ENCODE data around the gene MAN1C1. TPM values are rescaled to one million over a fixed set of nuclear protein-coding genes. Genes with fewer than 3 reads are reported as not detected.

The MAN1C1 gene
- total and polyA plus RNA-seq, 2 donors (not counting 1 experiment from before 2014, with no cell fraction given) = 0.31 to 0.89 TPM

GRCh38 chr1:25713961-25714360, 97.4 kb downstream of the MAN1C1 start:
- POLR2A ChIA-PET = no interaction called here

More at GRCh38 chr1:25713961-25714360, 97.4 kb downstream of the MAN1C1 start:
- no peaks in the 10 kb centered on the region for H3K9me3 ChIP-seq (ENCODE audit: control extremely low read depth in 1 of 3, control insufficient read depth in 2 of 3, insufficient read depth in 1 of 3, low read length in 2 of 3)
- H3K36me3 ChIP-seq (replicated peaks in 1 of 2; ENCODE audit: control extremely low read depth in 1 of 2, control insufficient read depth in 1 of 2, extremely low read depth in 1 of 2, insufficient read depth in 2 of 2, low read length in 1 of 2) = no peaks in the 10 kb centered on the region
- H3K4me3 ChIP-seq (ENCODE audit: control extremely low read depth in 1 of 5, extremely low read depth in 1 of 5, insufficient read depth in 1 of 5, low read depth in 2 of 5, low read length in 4 of 5) = no peak overlapping the region
- H3K79me2 ChIP-seq (ENCODE audit: control insufficient read depth, insufficient read depth, low read length) = no peaks in the 10 kb centered on the region
- H3K9ac ChIP-seq (ENCODE audit: low read length) = no peak overlapping the region
- ATAC-seq (ENCODE audit: low read depth) (no peak), DNase-seq (no peak)
- CTCF ChIA-PET = interaction anchor here (1.2 to 1.5 kb wide), 2 partner anchors 74 to 97 kb away, joined by 3 to 4 read pairs; no protein-coding TSS in a partner anchor
- peaks cover 9% of the 10 kb centered on the region for H3K4me1 Mint-ChIP-seq
- H3K27ac Mint-ChIP-seq = no peak overlapping the region
- no peak overlapping the region for H3K27ac ChIP-seq (ENCODE audit: low read length in 2 of 2)
- H3K4me3 Mint-ChIP-seq = no peak overlapping the region
- intact Hi-C loops (cut with micrococcal nuclease) = no loop called here
- peaks cover 3% of the 10 kb centered on the region for H3K9me3 Mint-ChIP-seq (ENCODE audit: insufficient read depth)
- H3K27me3 Mint-ChIP-seq = peaks cover 7% of the 10 kb centered on the region
- H3K4me1 ChIP-seq (ENCODE audit: control insufficient read depth in 2 of 2, insufficient read depth in 2 of 2, low read length in 2 of 2) = peaks cover 0 to 4% of the 10 kb centered on the region in 2 donors
- no peaks in the 10 kb centered on the region for H3K27me3 ChIP-seq (replicated peaks in 1 of 4; ENCODE audit: control extremely low read depth in 1 of 4, control insufficient read depth in 3 of 4, insufficient read depth in 4 of 4, low read length in 3 of 4)
- no peak overlapping the region for H3K4me2 ChIP-seq (replicated peaks; ENCODE audit: low read depth, low read length, poor library complexity, severe bottlenecking)
- H2AFZ ChIP-seq (ENCODE audit: insufficient read depth, low read depth, low read length, poor library complexity, severe bottlenecking) = no peak overlapping the region
- no peaks in the 10 kb centered on the region for H4K20me1 ChIP-seq (ENCODE audit: control insufficient read depth, insufficient read depth, low read length, poor library complexity, severe bottlenecking)
- TF ChIP-seq EZH2 (IDR thresholded peaks at IDR 0.05; ENCODE audit: borderline replicate concordance, insufficient read depth, low read depth, low read length, poor library complexity, severe bottlenecking) = no peak
- no peak for TF ChIP-seq CTCF (IDR thresholded peaks at IDR 0.05)
- WGBS (ENCODE audit: insufficient coverage) = 80% methylated on average over 1 of the region's 4 CpGs
